ENCODE results near the gene SIGLEC1. TPM values are rescaled to one million over a fixed set of nuclear protein-coding genes. Genes with fewer than 3 reads are reported as not detected.

SIGLEC1 gene
- total RNA-seq, 1 experiment from 2014 or later: 0.17 TPM

DNA sequence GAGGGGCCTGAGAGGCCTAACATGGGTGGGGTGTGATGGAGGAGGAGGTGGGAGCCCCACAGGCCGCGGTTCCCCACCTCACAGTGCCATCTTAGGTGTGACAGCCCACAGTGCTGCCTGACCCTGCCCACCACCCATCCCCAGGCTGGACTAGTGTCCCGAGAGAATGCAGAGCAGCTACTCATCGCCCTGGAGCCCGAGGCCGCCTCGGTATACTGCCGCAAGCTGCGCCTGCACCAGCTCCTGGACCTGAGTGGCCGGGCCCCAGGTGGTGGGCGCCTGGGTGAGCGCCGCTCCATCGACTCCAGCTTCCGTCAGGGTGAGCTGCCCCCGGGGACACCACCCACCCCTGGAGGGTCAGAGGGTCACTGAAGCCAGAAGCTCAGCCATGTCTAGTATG, 35.7 kb upstream of the SIGLEC1 start:
- no peak for DNase-seq (ENCODE audit: low read depth, low spot score)
- H2AFZ ChIP-seq (ENCODE audit: low read depth, low read length, poor library complexity, severe bottlenecking): no peak overlapping the region
- ATAC-seq: no peak

GRCh38 chr20:3747471-3747870, 35.1 kb upstream of the SIGLEC1 start:
- H3K79me2 ChIP-seq (ENCODE audit: insufficient read depth, low read length): no peaks in the 10 kb centered on the region
- H3K4me3 ChIP-seq (replicated peaks in 1 of 2; ENCODE audit: low read depth in 1 of 2, low read length in 2 of 2): no peak overlapping the region
- ChIA-PET RAD21 (ENCODE audit: low non-redundant PET in 1 of 2, low total read pairs in 2 of 2, uncharacterized antibody in 2 of 2, unreplicated experiment in 2 of 2) (no interaction called here), POLR2A (no interaction called here), CTCF (interaction anchor here (0.7 to 3.8 kb wide), 2 partner anchors 14 to 20 kb away, joined by 3 to 9 read pairs; partner anchors contain the start of gene ADISSP)
- no peak overlapping the region for H2AFZ ChIP-seq (ENCODE audit: low read depth, low read length, poor library complexity, severe bottlenecking)
- BruUV-seq (replicated peaks): no TSS peak
- H3K4me1 ChIP-seq (ENCODE audit: control insufficient read depth in 1 of 2, insufficient read depth in 2 of 2, low read length in 2 of 2): peaks cover 9 to 23% of the 10 kb centered on the region in 2 experiments
- intact Hi-C loops (cut with micrococcal nuclease): no loop called here
- H3K4me2 ChIP-seq (ENCODE audit: low read length): no peak overlapping the region
- ATAC-seq: no peak
- peaks cover 0 to 4% of the 10 kb centered on the region in 2 experiments; a peak in 2 of 4 replicates for H3K36me3 ChIP-seq (ENCODE audit: control insufficient read depth in 1 of 2, insufficient read depth in 2 of 2, low read length in 2 of 2)
- H4K20me1 ChIP-seq (ENCODE audit: insufficient read depth): no peaks in the 10 kb centered on the region
- no peak for DNase-seq (ENCODE audit: low read depth, low spot score)
- H3K27ac ChIP-seq (ENCODE audit: low read depth, low read length): no peak overlapping the region
- H3K9me2 ChIP-seq (ENCODE audit: insufficient read depth): no peaks in the 10 kb centered on the region
- no peaks in the 10 kb centered on the region for H3K27me3 ChIP-seq (ENCODE audit: insufficient read depth, low read length)
- no peaks in the 10 kb centered on the region for H3K9me3 ChIP-seq (ENCODE audit: control insufficient read depth in 1 of 2, insufficient read depth in 1 of 2, low read depth in 1 of 2, low read length in 2 of 2)
- no peak overlapping the region for H3K9ac ChIP-seq (ENCODE audit: low read length)
- no peak for TF ChIP-seq EZH2 (IDR thresholded peaks at IDR 0.05)
- TF ChIP-seq ZNF274 (IDR thresholded peaks at IDR 0.05; ENCODE audit: low read depth, low read length): no peak
- TF ChIP-seq ELF1 (IDR thresholded peaks at IDR 0.05; ENCODE audit: borderline replicate concordance, low read depth): no peak
- TF ChIP-seq RAD21 (IDR thresholded peaks at IDR 0.05; ENCODE audit: low read depth): no peak
- TF ChIP-seq SRF (IDR thresholded peaks at IDR 0.05; ENCODE audit: low read depth): no peak
- TF ChIP-seq YY1 (IDR thresholded peaks at IDR 0.05; ENCODE audit: extremely low read depth, insufficient replicate concordance, low read depth, low read length): no peak
- TF ChIP-seq, protein P1, sequence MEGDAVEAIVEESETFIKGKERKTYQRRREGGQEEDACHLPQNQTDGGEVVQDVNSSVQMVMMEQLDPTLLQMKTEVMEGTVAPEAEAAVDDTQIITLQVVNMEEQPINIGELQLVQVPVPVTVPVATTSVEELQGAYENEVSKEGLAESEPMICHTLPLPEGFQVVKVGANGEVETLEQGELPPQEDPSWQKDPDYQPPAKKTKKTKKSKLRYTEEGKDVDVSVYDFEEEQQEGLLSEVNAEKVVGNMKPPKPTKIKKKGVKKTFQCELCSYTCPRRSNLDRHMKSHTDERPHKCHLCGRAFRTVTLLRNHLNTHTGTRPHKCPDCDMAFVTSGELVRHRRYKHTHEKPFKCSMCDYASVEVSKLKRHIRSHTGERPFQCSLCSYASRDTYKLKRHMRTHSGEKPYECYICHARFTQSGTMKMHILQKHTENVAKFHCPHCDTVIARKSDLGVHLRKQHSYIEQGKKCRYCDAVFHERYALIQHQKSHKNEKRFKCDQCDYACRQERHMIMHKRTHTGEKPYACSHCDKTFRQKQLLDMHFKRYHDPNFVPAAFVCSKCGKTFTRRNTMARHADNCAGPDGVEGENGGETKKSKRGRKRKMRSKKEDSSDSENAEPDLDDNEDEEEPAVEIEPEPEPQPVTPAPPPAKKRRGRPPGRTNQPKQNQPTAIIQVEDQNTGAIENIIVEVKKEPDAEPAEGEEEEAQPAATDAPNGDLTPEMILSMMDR (IDR thresholded peaks at IDR 0.05 in 2 of 3, conservative IDR thresholded peaks at IDR 0.05 in 1 of 3; ENCODE audit: borderline replicate concordance in 1 of 3, insufficient read depth in 1 of 3, low read depth in 2 of 3, low read length in 2 of 3): no peak
- TF ChIP-seq JUND (IDR thresholded peaks at IDR 0.05): no peak

More for the DNA sequence above, 35.7 kb upstream of the SIGLEC1 start:
- no peaks in the 10 kb centered on the region for H3K9me2 ChIP-seq (ENCODE audit: insufficient read depth)
- H3K79me2 ChIP-seq (ENCODE audit: insufficient read depth, low read length): no peaks in the 10 kb centered on the region
- POLR2A ChIA-PET: no interaction called here
- H3K9me3 ChIP-seq (ENCODE audit: control insufficient read depth in 1 of 2, insufficient read depth in 1 of 2, low read depth in 1 of 2, low read length in 2 of 2): no peaks in the 10 kb centered on the region
- H3K4me1 ChIP-seq (ENCODE audit: control insufficient read depth in 1 of 2, insufficient read depth in 2 of 2, low read length in 2 of 2): peaks cover 9 to 23% of the 10 kb centered on the region in 2 experiments
- H3K9ac ChIP-seq (ENCODE audit: low read length): no peak overlapping the region
- no peaks in the 10 kb centered on the region for H4K20me1 ChIP-seq (ENCODE audit: insufficient read depth)
- peaks cover 0 to 8% of the 10 kb centered on the region in 2 experiments; a peak in 2 of 4 replicates for H3K36me3 ChIP-seq (ENCODE audit: control insufficient read depth in 1 of 2, insufficient read depth in 2 of 2, low read length in 2 of 2)
- H3K27me3 ChIP-seq (ENCODE audit: insufficient read depth, low read length): no peaks in the 10 kb centered on the region
- H3K4me3 ChIP-seq (replicated peaks in 1 of 2; ENCODE audit: low read depth in 1 of 2, low read length in 2 of 2): no peak overlapping the region
- TF ChIP-seq SRF (IDR thresholded peaks at IDR 0.05; ENCODE audit: low read depth): no peak
- no peak for TF ChIP-seq ZBTB33 (IDR thresholded peaks at IDR 0.05; ENCODE audit: extremely low read depth, insufficient replicate concordance, low read length)
- TF ChIP-seq POLR2AphosphoS5 (IDR thresholded peaks at IDR 0.05; ENCODE audit: low read depth, low read length): no peak
- intact Hi-C loops (cut with micrococcal nuclease): no loop called here
- CTCF ChIA-PET: interaction anchor here (0.7 to 3.8 kb wide), 4 partner anchors 13 to 33 kb away, joined by 3 to 9 read pairs (median 4); partner anchors contain the start of genes ADISSP and SPEF1
- BruUV-seq (replicated peaks): no TSS peak
- RAD21 ChIA-PET (ENCODE audit: low non-redundant PET in 1 of 2, low total read pairs in 2 of 2, uncharacterized antibody in 2 of 2, unreplicated experiment in 2 of 2): no interaction called here
- H3K27ac ChIP-seq (ENCODE audit: low read depth, low read length): no peak overlapping the region
- no peak overlapping the region for H3K4me2 ChIP-seq (ENCODE audit: low read length)
